ENCODE results near the gene CCN6.

DNA sequence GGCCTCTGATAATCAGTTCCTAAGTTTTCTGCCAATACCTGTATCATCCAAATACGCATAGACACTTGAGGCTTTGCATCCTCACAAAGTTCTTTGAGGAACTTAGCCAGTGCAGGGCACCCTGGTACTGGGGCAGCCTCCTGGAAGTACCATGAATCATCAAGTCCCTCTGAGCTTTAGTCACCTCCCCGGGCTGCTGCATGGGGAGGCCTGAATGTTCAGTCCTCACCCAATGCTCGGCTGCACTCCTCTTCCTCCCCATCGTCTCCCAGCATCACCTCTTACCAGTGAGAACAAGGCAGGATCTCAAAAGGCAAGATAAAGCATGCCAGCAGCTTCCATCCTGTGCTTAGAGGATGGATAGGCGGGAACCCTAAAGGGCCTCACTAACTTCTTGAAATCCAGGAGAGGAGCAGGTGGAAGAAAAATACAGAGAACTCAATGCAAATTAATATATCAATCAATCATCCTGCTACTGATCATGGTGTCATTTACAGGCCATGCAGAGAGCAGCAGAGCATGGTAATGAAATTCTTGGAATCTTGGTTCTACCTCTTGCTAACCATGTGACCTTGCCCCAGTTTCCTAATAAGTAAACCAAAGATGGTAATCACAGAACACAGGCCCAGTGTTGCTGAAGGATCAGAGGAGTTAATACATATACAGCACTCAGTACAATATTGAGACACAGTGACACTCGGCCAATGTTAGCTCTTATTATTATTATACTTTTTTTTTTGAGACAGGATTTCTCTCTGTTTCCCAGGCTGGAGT is 4.7 kb upstream of the CCN6 start:
- TF ChIP-seq CTCF (IDR thresholded peaks at IDR 0.05): no peak
- TF ChIP-seq POLR2A (IDR thresholded peaks at IDR 0.05): no peak
- TF ChIP-seq POLR2AphosphoS5 (IDR thresholded peaks at IDR 0.05): no peak
